Breast epithelium (tissue), 3 donors: Measurements from ENCODE around the gene TYW1.
"Not testable (repeated sequence)": the region's sequence is repeated elsewhere in the genome, so short reads cannot be mapped to it uniquely, and the experiment has no call there.

Experiments used
- POLR2A ChIP-seq: fragments of 450-650 bp; IDR thresholded peaks from one replicate; pipeline ENCODE4 v1.6.1; 2016; ENCODE audit warnings: antibody characterized with exemption, mild to moderate bottlenecking, moderate library complexity
- POLR2AphosphoS5 ChIP-seq, 3 donors: sonication (generic); formaldehyde crosslinking; IDR thresholded peaks; one replicate each; pipeline ENCODE4 v1.6.1; 2017; ENCODE audit warnings: antibody characterized with exemption in 3 of 3
- TF ChIP-seq, protein P1 (sequence below), 3 donors: fragments of 450-650 bp; IDR thresholded peaks; one replicate each; pipeline ENCODE4 v1.5.1; 2016 to 2017; ENCODE audit warnings: antibody characterized with exemption in 3 of 3, mild to moderate bottlenecking in 3 of 3, moderate library complexity in 3 of 3

DNA sequence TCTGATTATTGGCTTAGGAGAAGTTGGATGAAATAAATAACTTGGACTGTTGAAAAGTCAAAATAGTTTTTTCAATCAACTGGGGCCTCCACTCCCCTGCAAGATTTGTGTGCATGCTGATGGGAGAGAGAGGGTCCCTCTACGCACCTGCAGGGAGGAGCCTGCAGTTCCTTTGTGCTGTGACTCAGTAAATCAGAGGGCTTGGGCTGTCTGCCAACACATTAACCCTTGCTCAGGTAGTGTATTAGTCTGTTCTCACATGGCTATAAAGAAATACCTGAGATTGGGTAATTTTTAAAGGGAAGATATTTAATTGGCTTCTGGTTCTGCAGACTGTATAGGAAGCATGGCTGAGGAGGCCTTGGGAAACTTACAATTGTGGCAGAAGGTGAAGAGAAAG, 261.1 kb downstream of the TYW1 start:
- TF ChIP-seq POLR2AphosphoS5 (IDR thresholded peaks at IDR 0.05); POLR2A: not testable (repeated sequence)
- TF ChIP-seq, protein P1, sequence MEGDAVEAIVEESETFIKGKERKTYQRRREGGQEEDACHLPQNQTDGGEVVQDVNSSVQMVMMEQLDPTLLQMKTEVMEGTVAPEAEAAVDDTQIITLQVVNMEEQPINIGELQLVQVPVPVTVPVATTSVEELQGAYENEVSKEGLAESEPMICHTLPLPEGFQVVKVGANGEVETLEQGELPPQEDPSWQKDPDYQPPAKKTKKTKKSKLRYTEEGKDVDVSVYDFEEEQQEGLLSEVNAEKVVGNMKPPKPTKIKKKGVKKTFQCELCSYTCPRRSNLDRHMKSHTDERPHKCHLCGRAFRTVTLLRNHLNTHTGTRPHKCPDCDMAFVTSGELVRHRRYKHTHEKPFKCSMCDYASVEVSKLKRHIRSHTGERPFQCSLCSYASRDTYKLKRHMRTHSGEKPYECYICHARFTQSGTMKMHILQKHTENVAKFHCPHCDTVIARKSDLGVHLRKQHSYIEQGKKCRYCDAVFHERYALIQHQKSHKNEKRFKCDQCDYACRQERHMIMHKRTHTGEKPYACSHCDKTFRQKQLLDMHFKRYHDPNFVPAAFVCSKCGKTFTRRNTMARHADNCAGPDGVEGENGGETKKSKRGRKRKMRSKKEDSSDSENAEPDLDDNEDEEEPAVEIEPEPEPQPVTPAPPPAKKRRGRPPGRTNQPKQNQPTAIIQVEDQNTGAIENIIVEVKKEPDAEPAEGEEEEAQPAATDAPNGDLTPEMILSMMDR (IDR thresholded peaks at IDR 0.05): not testable (repeated sequence)
